IMR-90 (cell line): Measurements from ENCODE around the gene HEYL. TPM values are rescaled to one million over a fixed set of nuclear protein-coding genes. Genes with fewer than 3 reads are reported as not detected.

Experiments
- ATAC-seq: fragments of 200-7000 bp; cut with Tn5 transposase; 2 replicates; pipeline ENCODE4 v1.9.1; 2020; ENCODE audit warnings: low read depth, mild to moderate bottlenecking, moderate library complexity
- BruUV-seq: library from RNA; stranded (reverse); fragments of 400-500 nt; replicated peaks from 2 replicates; lab custom pipeline; 2021; lab: Mats Ljungman, UMichigan
- CTCF ChIA-PET: fragments of 300-600 bp; formaldehyde crosslinking; extraction: SDS; loops from one replicate; lab custom pipeline; 2021; ENCODE audit warnings: antibody characterized with exemption; lab: Yijun Ruan, JAX
- POLR2A ChIA-PET: fragments of 300-600 bp; sonication (Branson Sonifier 250); formaldehyde crosslinking; loops from one replicate; lab custom pipeline; 2022; ENCODE audit warnings: antibody characterized with exemption; ENCODE audit not compliant: unreplicated experiment; lab: Charles Lee
- DNase-seq: peaks from one replicate; pipeline ENCODE4 v3.0.0; 2013
- H2AFZ ChIP-seq: replicated peaks from 2 replicates; pipeline ENCODE3; 2013; ENCODE audit warnings: low read length, mild to moderate bottlenecking; ENCODE audit not compliant: poor library complexity
- H2AK5ac ChIP-seq: 2 replicates; pipeline ENCODE4 v1.6.1; 2013; ENCODE audit warnings: low read depth, low read length, inconsistent platforms
- H2AK9ac ChIP-seq: replicated peaks from 2 replicates; pipeline ENCODE3; 2013; ENCODE audit warnings: mild to moderate bottlenecking, low read depth, low read length, moderate library complexity; ENCODE audit not compliant: poor library complexity
- H2BK120ac ChIP-seq: 2 replicates; pipeline ENCODE4 v1.6.1; 2013; ENCODE audit warnings: low read depth, low read length, inconsistent platforms
- H2BK15ac ChIP-seq: 3 replicates; pipeline ENCODE4 v1.6.1; 2013; ENCODE audit warnings: low read depth, low read length, inconsistent platforms
- H2BK20ac ChIP-seq: 2 replicates; pipeline ENCODE4 v1.6.1; 2013; ENCODE audit warnings: low read depth, mild to moderate bottlenecking, inconsistent platforms, low read length, moderate library complexity
- H2BK5ac ChIP-seq: 2 replicates; pipeline ENCODE4 v1.6.1; 2013; ENCODE audit warnings: mild to moderate bottlenecking, low read depth, low read length, inconsistent platforms; ENCODE audit not compliant: poor library complexity, severe bottlenecking
- H3K14ac ChIP-seq: replicated peaks from 2 replicates; pipeline ENCODE4 v1.6.1; 2013; ENCODE audit warnings: low read depth, low read length, inconsistent platforms
- H3K18ac ChIP-seq: 2 replicates; pipeline ENCODE4 v1.6.1; 2013; ENCODE audit warnings: low read depth, low read length, control low read depth
- H3K23ac ChIP-seq: 2 replicates; pipeline ENCODE4 v1.6.1; 2013; ENCODE audit warnings: low read depth, low read length, inconsistent platforms
- H3K27ac ChIP-seq: 2 replicates; pipeline ENCODE4 v1.5.1; 2013; ENCODE audit warnings: mild to moderate bottlenecking, control low read depth, low read length; ENCODE audit not compliant: insufficient read depth
- H3K27me3 ChIP-seq: 2 replicates; pipeline ENCODE4 v1.6.1; 2013; ENCODE audit warnings: low read length; ENCODE audit not compliant: control insufficient read depth, insufficient read depth
- H3K36me3 ChIP-seq: 2 replicates; pipeline ENCODE4 v1.6.1; 2013; ENCODE audit warnings: low read length, mixed read lengths; ENCODE audit not compliant: control insufficient read depth, insufficient read depth
- H3K4ac ChIP-seq: 2 replicates; pipeline ENCODE4 v1.6.1; 2013; ENCODE audit warnings: low read depth, low read length, inconsistent platforms
- H3K4me1 ChIP-seq: 2 replicates; pipeline ENCODE4 v1.6.1; 2013; ENCODE audit warnings: low read length, mixed read lengths; ENCODE audit not compliant: control insufficient read depth, insufficient read depth
- H3K4me2 ChIP-seq: 2 replicates; pipeline ENCODE4 v1.6.1; 2013; ENCODE audit warnings: low read depth, mild to moderate bottlenecking, control low read depth, low read length, moderate library complexity
- H3K4me3 ChIP-seq: 2 replicates; pipeline ENCODE4 v1.5.1; 2013; ENCODE audit warnings: low read depth, mild to moderate bottlenecking, control low read depth, low read length, moderate library complexity; ENCODE audit not compliant: insufficient read depth
- H3K56ac ChIP-seq: 2 replicates; pipeline ENCODE4 v1.6.1; 2013; ENCODE audit warnings: low read length, inconsistent platforms; ENCODE audit not compliant: insufficient read depth; ENCODE audit errors: extremely low read depth
- H3K79me1 ChIP-seq, 2 experiments: 2 replicates each; pipeline ENCODE4 v1.6.1; 2013; ENCODE audit warnings: low read length in 2 of 2, inconsistent platforms in 1 of 2, low read depth in 1 of 2
- H3K9ac ChIP-seq: 2 replicates; pipeline ENCODE4 v1.6.1; 2013; ENCODE audit warnings: low read depth, low read length, control low read depth
- H3K9me1 ChIP-seq: 2 replicates; pipeline ENCODE4 v1.6.1; 2013; ENCODE audit warnings: low read length, inconsistent platforms; ENCODE audit not compliant: insufficient read depth
- H3K9me3 ChIP-seq: 2 replicates; pipeline ENCODE4 v1.6.1; 2013; ENCODE audit warnings: low read length; ENCODE audit not compliant: control insufficient read depth, insufficient read depth
- H4K20me1 ChIP-seq: 2 replicates; pipeline ENCODE4 v1.6.1; 2013; ENCODE audit warnings: low read length, inconsistent platforms; ENCODE audit not compliant: insufficient read depth
- H4K5ac ChIP-seq: 2 replicates; pipeline ENCODE4 v1.6.1; 2013; ENCODE audit warnings: mild to moderate bottlenecking, low read depth, low read length, control low read depth
- H4K8ac ChIP-seq, 2 experiments: 2 replicates each; pipeline ENCODE4 v1.6.1; 2013; ENCODE audit warnings: low read depth in 2 of 2, low read length in 2 of 2, control low read depth in 1 of 2, inconsistent platforms in 1 of 2
- H4K91ac ChIP-seq: 2 replicates; pipeline ENCODE4 v1.6.1; 2013; ENCODE audit warnings: low read depth, low read length, inconsistent platforms; ENCODE audit not compliant: insufficient read depth
- BHLHE40 ChIP-seq: fragments of 150-350 bp; IDR thresholded peaks from 2 replicates; pipeline ENCODE4 v1.6.1; 2016; ENCODE audit warnings: mild to moderate bottlenecking, low read depth, low read length
- CEBPB ChIP-seq: IDR thresholded peaks from 2 replicates; pipeline ENCODE4 v1.6.1; 2012; ENCODE audit warnings: low read depth, low read length, improper control_type of control experiment
- CHD1 ChIP-seq: IDR thresholded peaks from 2 replicates; pipeline ENCODE4 v1.6.1; 2012; ENCODE audit warnings: low read depth, low read length, improper control_type of control experiment
- FOS ChIP-seq: fragments of 150-350 bp; IDR thresholded peaks from 2 replicates; pipeline ENCODE4 v1.6.1; 2016; ENCODE audit warnings: low read depth, low read length
- MXI1 ChIP-seq: IDR thresholded peaks from 2 replicates; pipeline ENCODE4 v1.6.1; 2012; ENCODE audit warnings: low read depth, mild to moderate bottlenecking, low read length, moderate library complexity, borderline replicate concordance
- POLR2A ChIP-seq: IDR thresholded peaks from 2 replicates; pipeline ENCODE4 v1.6.1; 2012; ENCODE audit warnings: mild to moderate bottlenecking, low read depth, low read length
- RAD21 ChIP-seq: IDR thresholded peaks from 2 replicates; pipeline ENCODE4 v1.6.1; 2012; ENCODE audit warnings: low read length, improper control_type of control experiment
- RCOR1 ChIP-seq: IDR thresholded peaks from 2 replicates; pipeline ENCODE4 v1.6.1; 2012; ENCODE audit warnings: mild to moderate bottlenecking, low read length, improper control_type of control experiment; ENCODE audit not compliant: insufficient replicate concordance
- SMC3 ChIP-seq: fragments of 150-350 bp; IDR thresholded peaks from 2 replicates; pipeline ENCODE4 v1.6.1; 2016; ENCODE audit warnings: low read depth, mild to moderate bottlenecking, antibody characterized with exemption, low read length, moderate library complexity
- WGBS, 2 experiments: methylation state at CpG; one replicate each; pipeline versions ENCODE4 v1.1.5 to v1.1.7; 2013; ENCODE audit warnings: missing lambda C conversion rate in 2 of 2; ENCODE audit not compliant: insufficient read length in 1 of 2; ENCODE audit errors: extremely low coverage in 2 of 2; 5-methylcytosine and 5-hydroxymethylcytosine counted together
- dilution Hi-C: fragments of 300-500 bp; cut with HindIII; formaldehyde crosslinking; loops from one replicate; pipeline ENCODE4 v1.14.3; 2018; ENCODE audit warnings: low sequenced_read_pairs; ENCODE audit not compliant: unreplicated experiment
- in situ Hi-C: fragments of 300-500 bp; cut with MboI; formaldehyde crosslinking; loops from 3 replicates; pipeline ENCODE4 v1.14.3; 2019; ENCODE audit warnings: low sequenced_read_pairs, inconsistent platforms, mixed read lengths
- intact Hi-C: fragments of 100-400 bp; cut with micrococcal nuclease; formaldehyde crosslinking; loops from 2 replicates; pipeline ENCODE4 v1.10.0; 2022
- polyA plus RNA-seq, 3 experiments: library from polyadenylated mRNA; depleted of rRNA; stranded (reverse); fragments of >200 nt; gene quantifications; 2 replicates each; pipeline ENCODE4 v1.2.3, GENCODE V29; 2012; ENCODE audit warnings: low replicate concordance in 1 of 3
- total RNA-seq: library from RNA; depleted of rRNA; stranded (reverse); fragments of >200 nt; gene quantifications from 2 replicates; pipeline ENCODE4 v1.2.3, GENCODE V29; 2012
- TF ChIP-seq, protein P1 (sequence below): fragments of 150-350 bp; IDR thresholded peaks from 2 replicates; pipeline ENCODE4 v1.6.1; 2017; ENCODE audit warnings: mild to moderate bottlenecking, antibody characterized with exemption, low read length, low read depth

HEYL gene
- total and polyA plus RNA-seq, 2 of the 4 experiments (the other 2 are of a cell fraction): 0.02 TPM; not detected in 1

DNA sequence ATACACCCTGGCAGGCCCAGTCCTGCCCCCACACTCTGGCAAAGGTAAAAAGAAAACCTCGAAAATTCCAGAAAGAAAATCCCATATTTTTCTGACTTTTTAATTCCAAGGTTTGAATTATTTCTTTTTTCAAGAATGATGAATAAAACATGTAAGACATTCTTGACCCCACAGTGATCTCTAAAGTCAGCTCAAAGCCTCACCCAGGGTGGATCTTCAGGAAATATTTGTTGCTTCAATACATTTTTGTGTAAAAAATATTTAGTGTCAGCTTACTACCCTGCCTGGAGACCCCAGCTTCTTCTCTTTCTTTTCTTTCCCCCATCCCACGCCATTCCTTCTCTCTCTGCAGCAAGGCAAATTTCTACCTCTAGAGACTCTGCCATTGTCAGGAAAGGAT is 39.4 kb upstream of the HEYL start:
- in situ Hi-C loops: no loop called here

More for the DNA sequence above, 39.4 kb upstream of the HEYL start:
- no peak overlapping the region for H3K4me2 ChIP-seq
- ChIA-PET POLR2A (no interaction called here), CTCF (interaction anchor here (0.7 kb wide), 1 partner anchor 9 kb away, joined by 3 read pairs; no protein-coding TSS in a partner anchor)
- H3K4me3 ChIP-seq: no peak overlapping the region
- no peak overlapping the region for H4K8ac ChIP-seq
- dilution Hi-C loops: no loop called here
- no peak overlapping the region for H2AK5ac ChIP-seq
- H3K27me3 ChIP-seq: peaks cover 73% of the 10 kb centered on the region
- H3K27ac ChIP-seq: no peak overlapping the region
- H3K36me3 ChIP-seq: no peaks in the 10 kb centered on the region
- no CpG with 5 or more reads among the region's 2 CpGs for WGBS, 2 experiments
- H2BK120ac ChIP-seq: no peak overlapping the region
- no peak overlapping the region for H2BK20ac ChIP-seq
- no peak overlapping the region for H2AFZ ChIP-seq
- no peak overlapping the region for H3K9ac ChIP-seq
- peaks cover 4% of the 10 kb centered on the region; the same call in 1 of the 2 replicates for H3K9me1 ChIP-seq
- no peak overlapping the region for H2AK9ac ChIP-seq
- no peak overlapping the region for H3K4ac ChIP-seq
- no peak overlapping the region for H4K5ac ChIP-seq
- no peak for ATAC-seq
- no peaks in the 10 kb centered on the region for H3K4me1 ChIP-seq
- intact Hi-C loops: no loop called here
- H2BK5ac ChIP-seq: no peak overlapping the region
- no peak overlapping the region for H3K56ac ChIP-seq
- H3K9me3 ChIP-seq: peaks cover 1% of the 10 kb centered on the region; the same call in 1 of the 2 replicates
- H3K23ac ChIP-seq: no peak overlapping the region
- no peak overlapping the region for H4K91ac ChIP-seq
- H3K14ac ChIP-seq: no peak overlapping the region
- no TSS peak for BruUV-seq
- H3K18ac ChIP-seq: no peak overlapping the region
- H3K79me1 ChIP-seq: no peaks in the 10 kb centered on the region
- DNase-seq: no peak
- no peak for TF ChIP-seq POLR2A
- no peak for TF ChIP-seq SMC3
- no peak for TF ChIP-seq RAD21
- no peak for TF ChIP-seq RCOR1
- no peak for TF ChIP-seq FOS
- TF ChIP-seq CEBPB: no peak
- no peak for TF ChIP-seq BHLHE40
- TF ChIP-seq, protein P1, sequence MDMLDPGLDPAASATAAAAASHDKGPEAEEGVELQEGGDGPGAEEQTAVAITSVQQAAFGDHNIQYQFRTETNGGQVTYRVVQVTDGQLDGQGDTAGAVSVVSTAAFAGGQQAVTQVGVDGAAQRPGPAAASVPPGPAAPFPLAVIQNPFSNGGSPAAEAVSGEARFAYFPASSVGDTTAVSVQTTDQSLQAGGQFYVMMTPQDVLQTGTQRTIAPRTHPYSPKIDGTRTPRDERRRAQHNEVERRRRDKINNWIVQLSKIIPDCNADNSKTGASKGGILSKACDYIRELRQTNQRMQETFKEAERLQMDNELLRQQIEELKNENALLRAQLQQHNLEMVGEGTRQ: no peak
- no peak for TF ChIP-seq CHD1
- TF ChIP-seq MXI1: no peak
- H4K20me1 ChIP-seq: no peaks in the 10 kb centered on the region
- H2BK15ac ChIP-seq: no peak overlapping the region
